NT2/D1 (cell line): ENCODE measurements around the gene ALKBH1.

ENCODE experiments used
- YY1 ChIP-seq: IDR thresholded peaks from 2 replicates; pipeline ENCODE4 v1.6.1; 2011; ENCODE audit not compliant: insufficient read length, insufficient read depth
- ZNF274 ChIP-seq: IDR thresholded peaks from 2 replicates; pipeline ENCODE4 v1.6.1; 2011; ENCODE audit warnings: mild to moderate bottlenecking, low read depth, low read length

DNA sequence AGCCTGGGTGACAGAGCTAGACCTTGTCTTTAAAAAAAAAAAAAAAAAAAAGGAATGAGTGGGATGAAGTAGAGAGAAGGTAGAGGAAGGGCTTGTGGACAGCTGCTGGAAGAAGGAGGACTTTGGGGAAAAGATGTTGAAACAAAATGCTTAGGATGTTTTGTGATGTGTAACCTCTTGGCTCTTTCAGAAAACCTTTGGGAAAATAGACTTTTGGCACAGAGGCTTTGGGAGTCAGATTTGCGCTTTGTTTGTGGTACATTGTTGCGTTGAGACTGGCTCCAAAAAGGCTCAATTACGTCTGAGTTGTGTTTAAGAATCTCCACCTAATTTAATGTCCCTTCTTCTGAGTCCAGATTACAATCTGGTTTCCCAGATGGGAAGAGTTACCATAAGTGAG, 58.5 kb downstream of the ALKBH1 start:
- TF ChIP-seq ZNF274 (no peak), YY1 (no peak)
